ENCODE data around the gene CHST13.

GRCh38 chr3:126517986-126518778, 5.8 kb upstream of the CHST13 start:
- TF ChIP-seq CTCF (IDR thresholded peaks at IDR 0.05; ENCODE audit: borderline replicate concordance, extremely low read depth, low read length, poor library complexity, severe bottlenecking) (no peak), EZH2 (IDR thresholded peaks at IDR 0.05; ENCODE audit: borderline replicate concordance, low read depth, low read length, severe bottlenecking) (no peak)
